SK-MEL-5 (cell line): ENCODE results near the gene TBC1D4. TPM values are rescaled to one million over a fixed set of nuclear protein-coding genes. Genes with fewer than 3 reads are reported as not detected.
"Not testable (repeated sequence)": the region's sequence is repeated elsewhere in the genome, so short reads cannot be mapped to it uniquely, and the experiment has no call there.

Source experiments
- DNase-seq: peaks from one replicate; pipeline ENCODE4 v3.0.0-alpha.2; 2016; ENCODE audit warnings: low read depth, low spot score
- in situ Hi-C: cut with HindIII; loops from 2 replicates; pipeline ENCODE4 v1.10.0; 2016; ENCODE audit warnings: low sequenced_read_pairs, high pct_unique_total_duplicates, low pct_unique_long_range_greater_than_20kb
- total RNA-seq: library from RNA; depleted of rRNA; stranded (reverse); fragments of >200 nt; shearing (Covaris generic); gene quantifications from 2 replicates; pipeline ENCODE4 v1.2.3, GENCODE V29; 2014; rRNA removed

TBC1D4 gene
- total RNA-seq, 1 experiment from 2014 or later = 36.9 TPM

GRCh38 chr13:75251188-75251587, 230.8 kb downstream of the TBC1D4 start:
- in situ Hi-C loops = no loop called here
- no peak for DNase-seq

GRCh38 chr13:75250526-75251178, 231.3 kb downstream of the TBC1D4 start:
- DNase-seq = no peak
- in situ Hi-C loops = no loop called here

DNA sequence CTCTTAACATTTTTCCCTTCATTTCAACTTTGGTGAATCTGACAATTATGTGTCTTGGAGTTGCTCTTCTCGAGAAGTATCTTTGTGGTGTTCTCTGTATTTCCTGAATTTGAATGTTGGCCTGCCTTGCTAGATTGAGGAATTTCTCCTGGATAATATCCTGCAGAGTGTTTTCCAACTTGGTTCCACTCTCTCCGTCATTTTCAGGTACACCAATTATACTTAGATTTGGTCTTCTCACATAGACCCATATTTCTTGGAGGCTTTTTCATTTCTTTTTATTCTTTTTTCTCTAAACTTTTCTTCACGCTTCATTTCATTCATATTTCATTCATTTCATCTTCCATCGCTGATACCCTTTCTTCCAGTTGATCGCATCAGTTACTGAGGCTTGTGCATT, 236.4 kb downstream of the TBC1D4 start:
- in situ Hi-C loops, DNase-seq: not testable (repeated sequence)

GRCh38 chr13:75240240-75240639, 241.7 kb downstream of the TBC1D4 start:
- DNase-seq, in situ Hi-C loops: not testable (repeated sequence)

- DNase-seq = no peak
Measured at GRCh38 chr13:75236774-75237173, 245.2 kb downstream of the TBC1D4 start.

More at GRCh38 chr13:75236774-75237173, 245.2 kb downstream of the TBC1D4 start:
- in situ Hi-C loops = no loop called here

Other genes starting within 250 kb of the TBC1D4 start
- gene COMMD6, start 55.7 kb upstream of the TBC1D4 start, total RNA-seq = 214 TPM in 2 replicates
- gene UCHL3, start 67.6 kb upstream of the TBC1D4 start, total RNA-seq = 48.2 and 54.7 TPM in 2 replicates
- 2.4 and 5.9 TPM in 2 replicates for gene LMO7, start 154.2 kb upstream of the TBC1D4 start, total RNA-seq